ENCODE data around the gene CARMIL1.

Gene CARMIL1

DNA sequence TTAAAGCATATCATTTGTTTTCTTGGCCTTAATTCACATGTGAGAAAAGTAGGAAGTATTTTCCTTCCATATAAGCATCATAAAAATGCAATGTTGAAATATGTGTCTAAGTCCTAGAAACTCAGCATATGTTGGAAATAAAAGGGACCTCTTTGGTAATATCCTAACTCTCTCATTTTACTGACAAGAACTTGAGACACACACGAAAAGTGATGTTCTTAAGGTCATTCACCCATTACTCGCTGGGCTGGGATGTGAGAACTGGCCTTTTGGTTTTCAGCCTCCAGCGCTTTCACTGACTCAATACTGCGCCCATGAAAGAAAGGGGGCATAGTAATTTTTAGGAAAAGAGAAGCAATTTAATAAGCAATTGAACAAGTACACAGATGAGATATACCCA is 219.3 kb downstream of the CARMIL1 start:
- DNase-seq (ENCODE audit: low read depth, low spot score) = no peak
- ChIA-PET POLR2A (no interaction called here), CTCF (interaction anchor here (1.4 to 2.5 kb wide), 2 partner anchors 9 to 233 kb away, joined by 5 to 7 read pairs; no protein-coding TSS in a partner anchor)
- H3K4me3 ChIP-seq (ENCODE audit: low read depth, low read length) = no peak overlapping the region
- TF ChIP-seq, protein P1, sequence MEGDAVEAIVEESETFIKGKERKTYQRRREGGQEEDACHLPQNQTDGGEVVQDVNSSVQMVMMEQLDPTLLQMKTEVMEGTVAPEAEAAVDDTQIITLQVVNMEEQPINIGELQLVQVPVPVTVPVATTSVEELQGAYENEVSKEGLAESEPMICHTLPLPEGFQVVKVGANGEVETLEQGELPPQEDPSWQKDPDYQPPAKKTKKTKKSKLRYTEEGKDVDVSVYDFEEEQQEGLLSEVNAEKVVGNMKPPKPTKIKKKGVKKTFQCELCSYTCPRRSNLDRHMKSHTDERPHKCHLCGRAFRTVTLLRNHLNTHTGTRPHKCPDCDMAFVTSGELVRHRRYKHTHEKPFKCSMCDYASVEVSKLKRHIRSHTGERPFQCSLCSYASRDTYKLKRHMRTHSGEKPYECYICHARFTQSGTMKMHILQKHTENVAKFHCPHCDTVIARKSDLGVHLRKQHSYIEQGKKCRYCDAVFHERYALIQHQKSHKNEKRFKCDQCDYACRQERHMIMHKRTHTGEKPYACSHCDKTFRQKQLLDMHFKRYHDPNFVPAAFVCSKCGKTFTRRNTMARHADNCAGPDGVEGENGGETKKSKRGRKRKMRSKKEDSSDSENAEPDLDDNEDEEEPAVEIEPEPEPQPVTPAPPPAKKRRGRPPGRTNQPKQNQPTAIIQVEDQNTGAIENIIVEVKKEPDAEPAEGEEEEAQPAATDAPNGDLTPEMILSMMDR (IDR thresholded peaks at IDR 0.05; ENCODE audit: insufficient read depth, low read length, missing control alignments) = no peak

DNA sequence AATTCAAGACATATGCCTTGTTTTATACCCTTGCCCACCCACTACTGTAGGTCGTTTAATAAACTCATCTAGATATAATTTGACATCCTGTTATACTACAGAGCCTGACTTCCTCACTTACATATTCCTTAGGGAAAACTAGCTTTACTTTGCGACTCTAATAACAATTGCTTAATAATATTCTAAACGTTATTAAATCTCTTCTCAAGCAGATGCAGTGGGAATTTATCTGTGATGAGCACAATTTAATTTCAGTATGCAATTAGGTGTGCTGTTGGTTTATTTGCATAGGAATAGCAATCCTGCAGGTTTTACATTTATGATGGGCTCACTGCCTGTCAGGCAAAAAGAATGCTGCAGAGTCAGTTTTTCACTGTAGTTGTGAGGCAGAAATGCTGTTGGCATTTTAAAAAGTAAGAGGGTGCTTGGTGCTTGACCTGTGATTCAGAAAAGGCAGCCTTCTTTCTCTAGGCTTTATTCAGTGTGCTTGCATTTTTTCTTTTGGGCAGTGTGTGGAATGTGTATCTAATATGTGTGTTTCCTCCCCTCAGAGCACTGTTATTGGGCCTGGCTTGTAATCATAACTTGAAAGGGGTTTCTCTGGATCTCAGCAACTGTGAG is 220.6 kb downstream of the CARMIL1 start:
- POLR2A ChIA-PET = no interaction called here

DNA sequence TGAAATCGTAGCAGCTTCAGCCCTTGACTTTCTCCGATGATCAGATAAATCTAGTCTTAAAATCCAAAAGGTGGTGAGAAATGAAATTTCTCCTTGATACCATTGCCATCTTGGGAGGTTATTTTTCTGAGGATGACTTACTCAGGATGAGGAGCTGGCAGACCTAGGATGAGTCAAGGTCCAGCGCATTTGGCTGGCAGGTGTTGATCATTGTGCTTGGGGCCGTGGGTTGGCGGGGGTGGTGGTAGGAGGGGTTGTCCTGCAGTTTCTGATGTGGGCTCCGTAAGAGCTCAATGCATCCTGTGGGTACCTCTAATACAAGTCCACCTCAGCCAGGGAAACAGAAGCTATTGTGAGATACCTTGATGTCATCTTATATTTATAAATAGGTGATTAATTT is 224.5 kb downstream of the CARMIL1 start:
- H3K4me3 ChIP-seq (ENCODE audit: low read depth, low read length) = no peak overlapping the region
- TF ChIP-seq, protein P1 (IDR thresholded peaks at IDR 0.05; ENCODE audit: insufficient read depth, low read length, missing control alignments) = no peak
- no peak for DNase-seq (ENCODE audit: low read depth, low spot score)
- POLR2A ChIA-PET = no interaction called here
- CTCF ChIA-PET = interaction anchor here (1.7 to 8.5 kb wide), 5 partner anchors 13 to 280 kb away, joined by 4 to 48 read pairs (median 6); no protein-coding TSS in a partner anchor

More for the DNA sequence above, 220.6 kb downstream of the CARMIL1 start:
- CTCF ChIA-PET = interaction anchor here (1.3 to 2.5 kb wide), 3 partner anchors 10 to 234 kb away, joined by 3 to 7 read pairs (median 5); partner anchors contain the start of gene CARMIL1
- H3K4me3 ChIP-seq (ENCODE audit: low read depth, low read length) = no peak overlapping the region
- no peak for DNase-seq (ENCODE audit: low read depth, low spot score)
- TF ChIP-seq, protein P1 (IDR thresholded peaks at IDR 0.05; ENCODE audit: insufficient read depth, low read length, missing control alignments) = no peak

DNA sequence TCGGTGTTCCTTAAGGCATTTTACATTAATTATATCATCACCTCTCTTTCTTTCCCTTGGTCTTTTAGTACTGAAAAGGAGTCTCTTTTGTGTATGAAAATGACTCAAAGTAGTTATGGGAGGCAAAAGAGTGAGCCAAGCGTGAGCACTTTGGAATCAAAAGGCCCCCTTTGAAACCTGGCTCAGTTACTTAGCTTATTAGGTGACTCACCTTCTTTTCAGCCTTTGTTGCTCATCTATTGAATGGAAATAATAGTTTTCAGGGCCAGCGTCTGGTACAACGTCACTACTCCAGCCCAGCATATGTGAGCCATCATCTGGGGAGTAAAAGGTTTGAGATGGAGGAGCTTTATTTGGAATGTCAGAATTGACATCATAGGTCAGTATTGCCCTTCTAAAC is 225.5 kb downstream of the CARMIL1 start:
- no peak overlapping the region for H3K4me3 ChIP-seq (ENCODE audit: low read depth, low read length)
- ChIA-PET CTCF (interaction anchor here (0.7 to 8.5 kb wide), 9 partner anchors 11 to 1168 kb away, joined by 3 to 48 read pairs (median 4); no protein-coding TSS in a partner anchor), POLR2A (no interaction called here)
- TF ChIP-seq, protein P1 (IDR thresholded peaks at IDR 0.05; ENCODE audit: insufficient read depth, low read length, missing control alignments) = no peak
- DNase-seq (ENCODE audit: low read depth, low spot score) = no peak

DNA sequence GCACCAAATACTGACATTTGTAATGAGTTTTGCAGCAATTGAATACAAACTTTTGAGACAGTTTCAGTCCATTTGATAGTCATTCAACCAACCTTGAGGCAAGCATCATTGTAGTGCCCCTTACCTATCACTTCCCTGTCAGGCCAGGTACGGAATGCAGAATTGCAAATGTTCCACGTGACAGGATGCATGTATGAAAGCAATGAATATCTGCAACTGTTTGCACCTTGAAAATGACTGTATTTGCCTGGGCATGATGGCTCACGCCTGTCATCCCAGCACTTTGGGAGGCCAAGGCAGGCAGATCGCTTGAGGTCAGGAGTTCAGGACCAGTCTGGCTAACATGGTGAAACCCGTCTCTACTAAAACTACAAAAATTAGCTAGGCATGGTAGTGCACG is 226.8 kb downstream of the CARMIL1 start:
- ChIA-PET POLR2A (no interaction called here), CTCF (interaction anchor here (1.1 to 8.5 kb wide), 2 partner anchors 15 to 49 kb away, joined by 4 to 48 read pairs; no protein-coding TSS in a partner anchor)
- TF ChIP-seq, protein P1 (IDR thresholded peaks at IDR 0.05; ENCODE audit: insufficient read depth, low read length, missing control alignments) = no peak
- no peak for DNase-seq (ENCODE audit: low read depth, low spot score)
- no peak overlapping the region for H3K4me3 ChIP-seq (ENCODE audit: low read depth, low read length)

DNA sequence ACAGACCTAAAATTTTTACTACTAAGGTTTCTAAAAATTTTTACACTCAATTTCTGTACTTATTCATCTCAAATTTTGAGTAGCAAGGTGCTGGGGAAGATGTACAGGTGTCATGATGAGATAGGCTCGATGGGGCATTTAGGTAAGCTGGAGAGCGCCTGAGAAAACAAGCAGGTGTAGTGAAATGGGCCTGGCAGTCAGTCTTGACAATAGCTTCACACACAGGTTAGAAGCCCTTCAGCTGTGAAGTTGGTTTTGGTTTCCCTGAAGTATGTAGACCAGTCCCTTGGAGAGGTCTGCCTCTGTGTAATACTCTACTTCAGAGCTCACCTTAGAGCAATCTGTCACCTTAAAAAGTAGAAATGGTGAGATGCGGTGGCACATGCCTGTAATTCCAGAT is 228.9 kb downstream of the CARMIL1 start:
- H3K4me3 ChIP-seq (ENCODE audit: low read depth, low read length) = no peak overlapping the region
- CTCF ChIA-PET = interaction anchor here (0.7 to 8.5 kb wide), 4 partner anchors 17 to 284 kb away, joined by 3 to 48 read pairs (median 3); partner anchors contain the start of gene CARMIL1
- TF ChIP-seq, protein P1 (IDR thresholded peaks at IDR 0.05; ENCODE audit: insufficient read depth, low read length, missing control alignments) = no peak
- POLR2A ChIA-PET = no interaction called here
- no peak for DNase-seq (ENCODE audit: low read depth, low spot score)

Measured in AG04449 (cell line).